ENCODE data around the gene FILIP1.

FILIP1 gene

GRCh38 chr6:75384116-75384515, 109.5 kb downstream of the FILIP1 start:
- DNase-seq (ENCODE audit: low read depth, low spot score): no peak

GRCh38 chr6:75382634-75382900, 111.0 kb downstream of the FILIP1 start:
- no peak for DNase-seq (ENCODE audit: low read depth, low spot score)

- DNase-seq (ENCODE audit: low read depth, low spot score): no peak
These were observed 111.5 kb downstream of the FILIP1 start for GRCh38 chr6:75381877-75382633.

- no peak for DNase-seq (ENCODE audit: low read depth, low spot score)
These were observed 114.1 kb downstream of the FILIP1 start for GRCh38 chr6:75379536-75379935.

- DNase-seq (ENCODE audit: low read depth, low spot score): no peak
These were observed 115.5 kb downstream of the FILIP1 start for GRCh38 chr6:75378101-75378500.

GRCh38 chr6:75377386-75377785, 116.2 kb downstream of the FILIP1 start:
- DNase-seq (ENCODE audit: low read depth, low spot score): no peak

- peak; percentile 34 for DNase-seq (ENCODE audit: low read depth, low spot score)
These were observed 117.1 kb downstream of the FILIP1 start for GRCh38 chr6:75376347-75377024.

- DNase-seq (ENCODE audit: low read depth, low spot score): peak; percentile 68
These were observed 118.6 kb downstream of the FILIP1 start for GRCh38 chr6:75374961-75375400.

GRCh38 chr6:75372884-75373283, 120.7 kb downstream of the FILIP1 start:
- no peak for DNase-seq (ENCODE audit: low read depth, low spot score)

- DNase-seq (ENCODE audit: low read depth, low spot score): no peak
These were observed 123.6 kb downstream of the FILIP1 start for GRCh38 chr6:75370011-75370410.

- DNase-seq (ENCODE audit: low read depth, low spot score): no peak
These were observed 124.7 kb downstream of the FILIP1 start for GRCh38 chr6:75368864-75369402.

GRCh38 chr6:75368151-75368779, 125.3 kb downstream of the FILIP1 start:
- DNase-seq (ENCODE audit: low read depth, low spot score): peak; percentile 76

- no peak for DNase-seq (ENCODE audit: low read depth, low spot score)
These were observed 130.3 kb downstream of the FILIP1 start for GRCh38 chr6:75363304-75363703.

- DNase-seq (ENCODE audit: low read depth, low spot score): no peak
These were observed 140.0 kb downstream of the FILIP1 start for GRCh38 chr6:75353644-75354043.

- no peak for DNase-seq (ENCODE audit: low read depth, low spot score)
These were observed 142.0 kb downstream of the FILIP1 start for GRCh38 chr6:75351570-75351969.

GRCh38 chr6:75350808-75351207, 142.8 kb downstream of the FILIP1 start:
- no peak for DNase-seq (ENCODE audit: low read depth, low spot score)

GRCh38 chr6:75350156-75350555, 143.4 kb downstream of the FILIP1 start:
- no peak for DNase-seq (ENCODE audit: low read depth, low spot score)

- peak; percentile 83 for DNase-seq (ENCODE audit: low read depth, low spot score)
These were observed 144.2 kb downstream of the FILIP1 start for GRCh38 chr6:75349262-75349984.

GRCh38 chr6:75348882-75349261, 144.7 kb downstream of the FILIP1 start:
- no peak for DNase-seq (ENCODE audit: low read depth, low spot score)

- no peak for DNase-seq (ENCODE audit: low read depth, low spot score)
These were observed 145.5 kb downstream of the FILIP1 start for GRCh38 chr6:75347898-75348610.

- DNase-seq (ENCODE audit: low read depth, low spot score): peak; percentile 56
These were observed 148.2 kb downstream of the FILIP1 start for GRCh38 chr6:75345413-75345812.

All from ELF-1 (cell line).